Urinary bladder (tissue), 4 donors: ENCODE data around the gene PGA3. TPM values are rescaled to one million over a fixed set of nuclear protein-coding genes. Genes with fewer than 3 reads are reported as not detected.

ENCODE experiments used
- DNase-seq: peaks from one replicate; pipeline ENCODE4 v3.0.0-alpha.2; 2015; ENCODE audit errors: extremely low spot score
- H3K27ac ChIP-seq: one replicate; pipeline ENCODE4 v1.5.1; 2013; ENCODE audit warnings: low read depth, mild to moderate bottlenecking, moderate library complexity
- H3K36me3 ChIP-seq: one replicate; pipeline ENCODE4 v1.6.1; 2013; ENCODE audit warnings: mild to moderate bottlenecking, moderate library complexity; ENCODE audit not compliant: insufficient read depth
- H3K4me1 ChIP-seq: one replicate; pipeline ENCODE4 v1.6.1; 2013; ENCODE audit warnings: mild to moderate bottlenecking, moderate library complexity; ENCODE audit not compliant: insufficient read depth
- H3K4me3 ChIP-seq: one replicate; pipeline ENCODE4 v1.5.1; 2013; ENCODE audit warnings: low read depth, low read length
- WGBS: extraction: QIAGEN DNeasy Blood & Tissue Kit; methylation state at CpG from one replicate; pipeline ENCODE4 v1.1.7; 2013; 5-methylcytosine and 5-hydroxymethylcytosine counted together
- polyA plus RNA-seq: library from polyadenylated mRNA; stranded (reverse); fragments of 200-250 nt; gene quantifications from one replicate; pipeline ENCODE4 v1.2.3, GENCODE V29; 2013
- total RNA-seq: library from RNA; depleted of rRNA; stranded (reverse); fragments of >200 nt; gene quantifications from one replicate; pipeline ENCODE4 v1.2.3, GENCODE V29; 2014
- donor health status: healthy with polysubstance abuse.
- donor health status: healthy.

PGA3 gene
- total and polyA plus RNA-seq, 2 donors: 0.60 to 1.3 TPM

DNA sequence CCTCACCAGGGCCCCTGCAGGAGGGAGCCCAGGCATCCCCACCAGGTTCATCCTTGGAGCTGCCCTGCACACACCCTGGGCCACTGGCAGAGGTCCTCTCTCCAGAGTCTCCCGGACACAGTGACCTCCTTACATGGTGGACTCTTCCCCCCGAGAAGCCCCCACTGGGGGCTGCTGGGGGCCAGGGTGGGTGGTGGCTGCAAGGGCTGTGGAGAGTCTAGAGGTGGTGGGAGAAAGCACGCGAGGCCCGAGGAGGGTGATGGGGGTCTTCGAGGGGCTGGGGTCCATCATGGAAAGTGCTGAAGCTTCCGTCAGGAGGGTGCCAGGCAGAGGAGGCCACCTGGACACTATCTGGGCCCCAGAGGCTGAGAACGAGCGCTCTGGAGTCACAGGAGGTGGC lies 55.2 kb downstream of the PGA3 start:
- Histone ChIP-seq H3K27ac (no peak overlapping the region), H3K4me3 (no peak overlapping the region), H3K36me3 (no peaks in the 10 kb centered on the region), H3K4me1 (no peaks in the 10 kb centered on the region)
- no peak for DNase-seq
- 86% methylated on average over 9 of the region's 9 CpGs for WGBS

DNA sequence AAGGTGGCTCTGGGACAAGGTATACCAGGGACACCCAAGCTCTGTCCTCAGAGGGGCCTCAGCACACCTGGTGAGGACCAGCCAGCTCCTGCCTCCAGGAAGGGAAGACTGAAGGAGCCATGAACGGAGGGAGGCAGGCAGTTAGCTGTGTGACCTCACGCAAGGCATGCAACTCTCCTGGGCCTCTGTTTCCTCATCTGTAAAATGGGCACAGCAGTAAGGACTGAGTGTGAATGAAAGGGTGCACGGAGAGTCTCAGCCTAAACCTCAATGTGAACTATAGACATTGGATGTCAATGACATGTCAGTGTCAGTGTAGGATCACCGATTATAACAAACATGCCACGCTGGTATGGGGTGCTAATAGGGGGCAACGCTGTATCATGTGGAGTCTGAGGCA lies 56.0 kb downstream of the PGA3 start:
- Histone ChIP-seq H3K36me3 (no peaks in the 10 kb centered on the region), H3K27ac (no peak overlapping the region), H3K4me3 (no peak overlapping the region), H3K4me1 (no peaks in the 10 kb centered on the region)
- whole genome bisulfite sequencing: 97% methylated on average over 6 of the region's 6 CpGs
- no peak for DNase-seq

Other genes starting within 250 kb of the PGA3 start
- gene CD6, start 231.8 kb upstream of the PGA3 start, total RNA-seq: 0.95 TPM
- gene CD6, start 231.8 kb upstream of the PGA3 start, polyA plus RNA-seq: 0.61 TPM
- not detected for gene CD5, start 101.0 kb upstream of the PGA3 start, total RNA-seq
- 0.62 TPM for gene CD5, start 101.0 kb upstream of the PGA3 start, polyA plus RNA-seq
- gene VPS37C, start 42.1 kb upstream of the PGA3 start, total RNA-seq: 8.6 TPM
- gene VPS37C, start 42.1 kb upstream of the PGA3 start, polyA plus RNA-seq: 23.5 TPM
- gene PGA4, start 18.8 kb downstream of the PGA3 start, total RNA-seq: 1.2 TPM
- gene PGA4, start 18.8 kb downstream of the PGA3 start, polyA plus RNA-seq: 1.1 TPM
- 0.69 TPM for gene PGA5, start 37.7 kb downstream of the PGA3 start, total RNA-seq
- gene PGA5, start 37.7 kb downstream of the PGA3 start, polyA plus RNA-seq: 0.38 TPM
- 0.63 TPM for gene VWCE, start 91.8 kb downstream of the PGA3 start, total RNA-seq
- gene VWCE, start 91.8 kb downstream of the PGA3 start, polyA plus RNA-seq: 0.67 TPM
- 136 TPM for gene DDB1, start 129.6 kb downstream of the PGA3 start, total RNA-seq
- 109 TPM for gene DDB1, start 129.6 kb downstream of the PGA3 start, polyA plus RNA-seq
- gene TKFC, start 129.7 kb downstream of the PGA3 start, total RNA-seq: 8.3 TPM
- gene TKFC, start 129.7 kb downstream of the PGA3 start, polyA plus RNA-seq: 27.6 TPM
- gene CYB561A3, start 158.4 kb downstream of the PGA3 start, total RNA-seq: 19.6 TPM
- gene CYB561A3, start 158.4 kb downstream of the PGA3 start, polyA plus RNA-seq: 34.9 TPM
- 25.5 TPM for gene TMEM138, start 158.9 kb downstream of the PGA3 start, total RNA-seq
- 34.3 TPM for gene TMEM138, start 158.9 kb downstream of the PGA3 start, polyA plus RNA-seq
- 20.5 TPM for gene TMEM216, start 189.1 kb downstream of the PGA3 start, total RNA-seq
- 17.4 TPM for gene TMEM216, start 189.1 kb downstream of the PGA3 start, polyA plus RNA-seq
- gene CPSF7, start 226.5 kb downstream of the PGA3 start, total RNA-seq: 32.9 TPM
- gene CPSF7, start 226.5 kb downstream of the PGA3 start, polyA plus RNA-seq: 61.1 TPM
- gene SDHAF2, start 226.6 kb downstream of the PGA3 start, total RNA-seq: 36.6 TPM
- 40.7 TPM for gene SDHAF2, start 226.6 kb downstream of the PGA3 start, polyA plus RNA-seq